Measurements from ENCODE around the gene TMEM132A. TPM values are rescaled to one million over a fixed set of nuclear protein-coding genes. Genes with fewer than 3 reads are reported as not detected.

Gene TMEM132A
- total and polyA plus RNA-seq, 8 donors = 8.4 to 142 (median 27.2) TPM

- DNase-seq = peak; percentile 27 to 46
- intact Hi-C loops (cut with DNase I; ENCODE audit: low total_unique reads) = no loop called here
- Histone ChIP-seq H3K27me3 (no peaks in the 10 kb centered on the region), H3K4me3 (no peak overlapping the region), H3K4me1 (peaks cover 19 to 40% (median 38%) of the 10 kb centered on the region in 4 donors), H3K9me3 (no peaks in the 10 kb centered on the region), H3K27ac (peak overlapping the region in 1 of 5 donors; percentile 52), H3K36me3 (no peaks in the 10 kb centered on the region)
- 54 to 80% (median 74%) methylated on average over 3 of the region's 3 CpGs for WGBS, 5 donors
- TF ChIP-seq EP300 (IDR thresholded peaks at IDR 0.05) (no peak), POLR2A (IDR thresholded peaks at IDR 0.05) (no peak), POLR2AphosphoS5 (IDR thresholded peaks at IDR 0.05) (no peak), CTCF (IDR thresholded peaks at IDR 0.05) (no peak)
These were observed 14.0 kb upstream of the TMEM132A start for GRCh38 chr11:60910281-60910687.

- 56 to 76% (median 70%) methylated on average over 5 of the region's 5 CpGs for WGBS, 5 donors
- H3K4me1 ChIP-seq = peaks cover 20 to 40% (median 38%) of the 10 kb centered on the region in 4 donors
- TF ChIP-seq EP300 (IDR thresholded peaks at IDR 0.05) (no peak), POLR2AphosphoS5 (IDR thresholded peaks at IDR 0.05) (no peak), CTCF (IDR thresholded peaks at IDR 0.05) (no peak), POLR2A (IDR thresholded peaks at IDR 0.05) (no peak)
- H3K27me3 ChIP-seq = no peaks in the 10 kb centered on the region
- intact Hi-C loops (cut with DNase I; ENCODE audit: low total_unique reads) = no loop called here
- H3K27ac ChIP-seq = peak overlapping the region in 1 of 5 donors; percentile 52
- no peak overlapping the region for H3K4me3 ChIP-seq
- no peaks in the 10 kb centered on the region for H3K36me3 ChIP-seq
- no peaks in the 10 kb centered on the region for H3K9me3 ChIP-seq
- no peak for DNase-seq
These were observed 13.4 kb upstream of the TMEM132A start for GRCh38 chr11:60910711-60911380.

- DNase-seq = peak in 1 of 2 donors; percentile 37
- no peak for TF ChIP-seq POLR2A (IDR thresholded peaks at IDR 0.05)
- Histone ChIP-seq H3K27ac (peak overlapping the region in 3 of 5 donors; percentile 91 to 98 (median 97)), H3K4me1 (peaks cover 28 to 47% (median 42%) of the 10 kb centered on the region in 4 donors), H3K36me3 (no peaks in the 10 kb centered on the region), H3K9me3 (no peaks in the 10 kb centered on the region), H3K4me3 (no peak overlapping the region), H3K27me3 (no peaks in the 10 kb centered on the region)
- 69 to 77% (median 72%) methylated on average over 12 of the region's 12 CpGs for WGBS, 5 donors
- intact Hi-C loops (cut with DNase I; ENCODE audit: low total_unique reads) = no loop called here
These were observed 11.9 kb upstream of the TMEM132A start for GRCh38 chr11:60912223-60912850.

GRCh38 chr11:60912851-60913528 is 11.3 kb upstream of the TMEM132A start:
- Histone ChIP-seq H3K27ac (peak overlapping the region; percentile 3 to 98 (median 95)), H3K27me3 (no peaks in the 10 kb centered on the region), H3K4me3 (peak overlapping the region; percentile 66 to 93 (median 86)), H3K4me1 (peaks cover 28 to 50% (median 45%) of the 10 kb centered on the region in 4 donors), H3K9me3 (no peaks in the 10 kb centered on the region), H3K36me3 (no peaks in the 10 kb centered on the region)
- no peak for TF ChIP-seq CTCF (IDR thresholded peaks at IDR 0.05)
- WGBS, 5 donors = 50 to 74% (median 60%) methylated on average over 21 to 22 of the region's 22 CpGs
- DNase-seq = peak in 1 of 2 donors; percentile 46
- intact Hi-C loops (cut with DNase I; ENCODE audit: low total_unique reads) = no loop called here

Measured in stomach (tissue), 9 donors.